Ovary (tissue), 3 donors: ENCODE measurements around the gene DNAJC8.

Experiments used
- CTCF ChIP-seq, 3 donors: fragments of 450-650 bp in 2 of 3; fragments of 200-600 bp in 1 of 3; IDR thresholded peaks; one replicate each; pipeline versions ENCODE4 v1.5.1 to v1.8.0; 2016 to 2022; ENCODE audit warnings: antibody characterized with exemption in 3 of 3, mild to moderate bottlenecking in 1 of 3
- POLR2A ChIP-seq: fragments of 450-650 bp; IDR thresholded peaks from one replicate; pipeline ENCODE4 v1.6.1; 2017; ENCODE audit warnings: antibody characterized with exemption, mild to moderate bottlenecking, moderate library complexity
- donor health status: DM: no; HTN: no; CAD: no.

- TF ChIP-seq CTCF (IDR thresholded peaks at IDR 0.05) (no peak), POLR2A (no peak)
Observed at GRCh38 chr1:28243685-28244311, 11.0 kb upstream of the DNAJC8 start.
